Stimulated activated CD8-positive, alpha-beta memory T cell treated with anti-CD3 and anti-CD28 coated beads, Interleukin-15, amount 100 ng/mL, for 48 hours (primary cell): ENCODE results near the gene MBD5.

ENCODE experiments used
- DNase-seq, 2 donors: peaks; one replicate each; pipeline ENCODE4 v3.0.0-alpha.2; 2020; ENCODE audit warnings: low read depth in 2 of 2

MBD5 gene

GRCh38 chr2:148300544-148300943, 279.7 kb downstream of the MBD5 start:
- no peak for DNase-seq

- no peak for DNase-seq
Measured at GRCh38 chr2:148301362-148301761, 280.5 kb downstream of the MBD5 start.

GRCh38 chr2:148302526-148302925, 281.6 kb downstream of the MBD5 start:
- no peak for DNase-seq

GRCh38 chr2:148303161-148303560, 282.3 kb downstream of the MBD5 start:
- DNase-seq: no peak

GRCh38 chr2:148305476-148305875, 284.6 kb downstream of the MBD5 start:
- DNase-seq: no peak

GRCh38 chr2:148306027-148306426, 285.1 kb downstream of the MBD5 start:
- DNase-seq: no peak

- no peak for DNase-seq
Measured at GRCh38 chr2:148317598-148317997, 296.7 kb downstream of the MBD5 start.

- no peak for DNase-seq
Measured at GRCh38 chr2:148338541-148338940, 317.6 kb downstream of the MBD5 start.

- no peak for DNase-seq
Measured at GRCh38 chr2:148342086-148342485, 321.2 kb downstream of the MBD5 start.

GRCh38 chr2:148350199-148350598, 329.3 kb downstream of the MBD5 start:
- DNase-seq: no peak

- no peak for DNase-seq
Measured at GRCh38 chr2:148351437-148352143, 330.7 kb downstream of the MBD5 start.

GRCh38 chr2:148358375-148358774, 337.5 kb downstream of the MBD5 start:
- no peak for DNase-seq

GRCh38 chr2:148360662-148361061, 339.8 kb downstream of the MBD5 start:
- no peak for DNase-seq

- DNase-seq: no peak
Measured at GRCh38 chr2:148362144-148362796, 341.4 kb downstream of the MBD5 start.

- no peak for DNase-seq
Measured at GRCh38 chr2:148375214-148375613, 354.3 kb downstream of the MBD5 start.

GRCh38 chr2:148391324-148391723, 370.4 kb downstream of the MBD5 start:
- DNase-seq: no peak

- no peak for DNase-seq
Measured at GRCh38 chr2:148402786-148403185, 381.9 kb downstream of the MBD5 start.

GRCh38 chr2:148410899-148411298, 390.0 kb downstream of the MBD5 start:
- no peak for DNase-seq

GRCh38 chr2:148416248-148416647, 395.4 kb downstream of the MBD5 start:
- DNase-seq: no peak

GRCh38 chr2:148430101-148430500, 409.2 kb downstream of the MBD5 start:
- no peak for DNase-seq

- no peak for DNase-seq
Measured at GRCh38 chr2:148447877-148448276, 427.0 kb downstream of the MBD5 start.

GRCh38 chr2:148450531-148450930, 429.6 kb downstream of the MBD5 start:
- DNase-seq: no peak

GRCh38 chr2:148451046-148451445, 430.2 kb downstream of the MBD5 start:
- DNase-seq: no peak

GRCh38 chr2:148455791-148456190, 434.9 kb downstream of the MBD5 start:
- DNase-seq: no peak
